ENCODE data around the gene PM20D2. TPM values are rescaled to one million over a fixed set of nuclear protein-coding genes. Genes with fewer than 3 reads are reported as not detected.

PM20D2 gene
- total and polyA plus RNA-seq, 2 of the 13 experiments (the other 11 are each of a cell fraction or from before 2014, with no cell fraction given): 13.3 to 26.3 TPM

GRCh38 chr6:89100114-89100513, 45.7 kb upstream of the PM20D2 start:
- H4K20me1 ChIP-seq (ENCODE audit: insufficient read depth, low read length): no peaks in the 10 kb centered on the region
- ChIA-PET CTCF (ENCODE audit: low intra/inter-chr PET ratio, low total read pairs) (no interaction called here), POLR2A (no interaction called here)
- no peak overlapping the region for H2AFZ ChIP-seq (ENCODE audit: low read length)
- no TSS peak for BruUV-seq (replicated peaks)
- H3K4me2 ChIP-seq (ENCODE audit: low read depth, low read length): no peak overlapping the region
- FAIRE-seq: peak; percentile 21
- intact Hi-C loops (cut with micrococcal nuclease; ENCODE audit: unreplicated experiment): no loop called here
- H3K9ac ChIP-seq (ENCODE audit: insufficient read depth, low read depth, low read length): no peak overlapping the region
- H3K9me3 ChIP-seq (ENCODE audit: low read length): no peaks in the 10 kb centered on the region
- H3K27ac ChIP-seq (ENCODE audit: extremely low read length, insufficient read depth, low read length): no peak overlapping the region
- in situ Hi-C loops (cut with HindIII; ENCODE audit: extremely low pct_ligation_motif_present, low pct_unique_long_range_greater_than_20kb): no loop called here
- no peaks in the 10 kb centered on the region for H3K4me1 ChIP-seq (ENCODE audit: insufficient read depth, low read length)
- WGBS (ENCODE audit: low lambda C conversion rate): 97% methylated on average over 2 of the region's 2 CpGs
- no peak for ATAC-seq
- no peaks in the 10 kb centered on the region; a peak in 2 of 5 replicates for H3K36me3 ChIP-seq (replicated peaks in 1 of 2; ENCODE audit: control insufficient read depth in 1 of 2, insufficient read depth in 2 of 2, low read length in 2 of 2)
- TF ChIP-seq ZNF781 (CRISPR knock-in tag; IDR thresholded peaks at IDR 0.05; ENCODE audit: borderline replicate concordance, not compliant biosample characterization): no peak
- TF ChIP-seq DNMT1 (CRISPR knock-in tag; IDR thresholded peaks at IDR 0.05): no peak
- no peak for TF ChIP-seq ZBTB37 (CRISPR knock-in tag; IDR thresholded peaks at IDR 0.05)
- no peak for TF ChIP-seq ZNF772 (CRISPR knock-in tag; IDR thresholded peaks at IDR 0.05)
- TF ChIP-seq ZNF691 (CRISPR knock-in tag; IDR thresholded peaks at IDR 0.05; ENCODE audit: borderline replicate concordance, low read depth): no peak
- TF ChIP-seq LBX2 (CRISPR knock-in tag; IDR thresholded peaks at IDR 0.05; ENCODE audit: borderline replicate concordance): no peak
- TF ChIP-seq TBX3 (IDR thresholded peaks at IDR 0.05; ENCODE audit: borderline replicate concordance): no peak
- TF ChIP-seq MXD4 (CRISPR knock-in tag; IDR thresholded peaks at IDR 0.05): no peak
- no peak for TF ChIP-seq ETV5 (CRISPR knock-in tag; IDR thresholded peaks at IDR 0.05; ENCODE audit: borderline replicate concordance)
- TF ChIP-seq ZNF225 (CRISPR knock-in tag; IDR thresholded peaks at IDR 0.05): no peak
- TF ChIP-seq ZNF607 (CRISPR knock-in tag; IDR thresholded peaks at IDR 0.05; ENCODE audit: borderline replicate concordance): no peak
- TF ChIP-seq SOX13 (IDR thresholded peaks at IDR 0.05): no peak
- TF ChIP-seq SOX13 (CRISPR knock-in tag; conservative IDR thresholded peaks at IDR 0.05 in 1 of 2, IDR thresholded peaks at IDR 0.05 in 1 of 2): no peak
- TF ChIP-seq HNRNPLL (IDR thresholded peaks at IDR 0.05; ENCODE audit: low read depth, low read length, poor library complexity, severe bottlenecking): no peak
- no peak for DNase-seq (ENCODE audit: low spot score)
- H3K27me3 ChIP-seq (ENCODE audit: control insufficient read depth in 1 of 2, insufficient read depth in 2 of 2, low read length in 2 of 2): no peaks in the 10 kb centered on the region
- H3K4me3 ChIP-seq (replicated peaks in 1 of 3; ENCODE audit: insufficient read depth in 1 of 3, low read depth in 2 of 3, low read length in 3 of 3): no peak overlapping the region
- no peaks in the 10 kb centered on the region for H3K79me2 ChIP-seq (ENCODE audit: insufficient read depth, low read length)

Measured in HepG2 (cell line).